ENCODE data around the gene RNF8. TPM values are rescaled to one million over a fixed set of nuclear protein-coding genes. Genes with fewer than 3 reads are reported as not detected.

RNF8 gene
- total and polyA plus RNA-seq, 2 experiments from 2014 or later: 30.6 to 30.8 TPM

GRCh38 chr6:37362101-37362828 is 8.5 kb downstream of the RNF8 start:
- Histone ChIP-seq H3K27ac (no peak overlapping the region), H3K4me2 (no peak overlapping the region), H3K79me2 (peaks cover 31% of the 10 kb centered on the region), H3K36me3 (replicated peaks; ENCODE audit: insufficient read depth, low read depth) (no peaks in the 10 kb centered on the region), H3K4me1 (ENCODE audit: insufficient read depth) (peaks cover 5% of the 10 kb centered on the region), H3K27me3 (no peaks in the 10 kb centered on the region), H3K9me2 (replicated peaks; ENCODE audit: insufficient read depth) (no peaks in the 10 kb centered on the region), H2AFZ (no peak overlapping the region), H3K4me3 (no peak overlapping the region), H4K20me1 (ENCODE audit: insufficient read depth, poor library complexity, severe bottlenecking) (no peaks in the 10 kb centered on the region), H3K9me3 (ENCODE audit: low read depth) (no peaks in the 10 kb centered on the region)
- 74% methylated on average over 2 of the region's 2 CpGs for WGBS (ENCODE audit: low lambda C conversion rate, missing lambda C conversion rate)
- DNase-seq (ENCODE audit: low spot score): no peak
- no peak for TF ChIP-seq EZH2phosphoT487 (IDR thresholded peaks at IDR 0.05; ENCODE audit: low read depth, severe bottlenecking, unreplicated experiment)
- TF ChIP-seq EZH2 (IDR thresholded peaks at IDR 0.05; ENCODE audit: borderline replicate concordance): no peak
- TF ChIP-seq, protein P1, sequence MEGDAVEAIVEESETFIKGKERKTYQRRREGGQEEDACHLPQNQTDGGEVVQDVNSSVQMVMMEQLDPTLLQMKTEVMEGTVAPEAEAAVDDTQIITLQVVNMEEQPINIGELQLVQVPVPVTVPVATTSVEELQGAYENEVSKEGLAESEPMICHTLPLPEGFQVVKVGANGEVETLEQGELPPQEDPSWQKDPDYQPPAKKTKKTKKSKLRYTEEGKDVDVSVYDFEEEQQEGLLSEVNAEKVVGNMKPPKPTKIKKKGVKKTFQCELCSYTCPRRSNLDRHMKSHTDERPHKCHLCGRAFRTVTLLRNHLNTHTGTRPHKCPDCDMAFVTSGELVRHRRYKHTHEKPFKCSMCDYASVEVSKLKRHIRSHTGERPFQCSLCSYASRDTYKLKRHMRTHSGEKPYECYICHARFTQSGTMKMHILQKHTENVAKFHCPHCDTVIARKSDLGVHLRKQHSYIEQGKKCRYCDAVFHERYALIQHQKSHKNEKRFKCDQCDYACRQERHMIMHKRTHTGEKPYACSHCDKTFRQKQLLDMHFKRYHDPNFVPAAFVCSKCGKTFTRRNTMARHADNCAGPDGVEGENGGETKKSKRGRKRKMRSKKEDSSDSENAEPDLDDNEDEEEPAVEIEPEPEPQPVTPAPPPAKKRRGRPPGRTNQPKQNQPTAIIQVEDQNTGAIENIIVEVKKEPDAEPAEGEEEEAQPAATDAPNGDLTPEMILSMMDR (IDR thresholded peaks at IDR 0.05; ENCODE audit: poor library complexity): no peak

- no peak overlapping the region for H3K27ac ChIP-seq
- DNase-seq (ENCODE audit: low spot score): no peak
Observed at GRCh38 chr6:37365791-37366190, 12.0 kb downstream of the RNF8 start.

GRCh38 chr6:37366910-37367309 is 13.1 kb downstream of the RNF8 start:
- no peaks in the 10 kb centered on the region for H3K9me2 ChIP-seq (replicated peaks; ENCODE audit: insufficient read depth)
- no peaks in the 10 kb centered on the region for H3K79me2 ChIP-seq
- 84% methylated on average over 3 of the region's 3 CpGs for WGBS (ENCODE audit: low lambda C conversion rate, missing lambda C conversion rate)
- H4K20me1 ChIP-seq (ENCODE audit: insufficient read depth, poor library complexity, severe bottlenecking): no peaks in the 10 kb centered on the region
- no peak overlapping the region for H3K4me2 ChIP-seq
- H2AFZ ChIP-seq: no peak overlapping the region
- no peak overlapping the region for H3K4me3 ChIP-seq
- H3K27me3 ChIP-seq: no peaks in the 10 kb centered on the region
- H3K36me3 ChIP-seq (replicated peaks; ENCODE audit: insufficient read depth, low read depth): no peaks in the 10 kb centered on the region
- TF ChIP-seq EZH2phosphoT487 (IDR thresholded peaks at IDR 0.05; ENCODE audit: low read depth, severe bottlenecking, unreplicated experiment): no peak
- TF ChIP-seq, protein P1 (IDR thresholded peaks at IDR 0.05; ENCODE audit: poor library complexity): no peak
- TF ChIP-seq EZH2 (IDR thresholded peaks at IDR 0.05; ENCODE audit: borderline replicate concordance): no peak
- no peaks in the 10 kb centered on the region for H3K4me1 ChIP-seq (ENCODE audit: insufficient read depth)
- no peak for DNase-seq (ENCODE audit: low spot score)
- H3K9me3 ChIP-seq (ENCODE audit: low read depth): no peaks in the 10 kb centered on the region
- no peak overlapping the region for H3K27ac ChIP-seq

More at GRCh38 chr6:37365791-37366190, 12.0 kb downstream of the RNF8 start:
- TF ChIP-seq, protein P1 (IDR thresholded peaks at IDR 0.05; ENCODE audit: poor library complexity): peak; percentile 41
- TF ChIP-seq EZH2 (IDR thresholded peaks at IDR 0.05; ENCODE audit: borderline replicate concordance): no peak
- H3K36me3 ChIP-seq (replicated peaks; ENCODE audit: insufficient read depth, low read depth): no peaks in the 10 kb centered on the region
- no peaks in the 10 kb centered on the region for H3K9me3 ChIP-seq (ENCODE audit: low read depth)
- H3K4me1 ChIP-seq (ENCODE audit: insufficient read depth): no peaks in the 10 kb centered on the region
- 48% methylated on average over 2 of the region's 2 CpGs for WGBS (ENCODE audit: low lambda C conversion rate, missing lambda C conversion rate)
- no peaks in the 10 kb centered on the region for H3K27me3 ChIP-seq
- no peaks in the 10 kb centered on the region for H4K20me1 ChIP-seq (ENCODE audit: insufficient read depth, poor library complexity, severe bottlenecking)
- H3K9me2 ChIP-seq (replicated peaks; ENCODE audit: insufficient read depth): no peaks in the 10 kb centered on the region
- no peaks in the 10 kb centered on the region for H3K79me2 ChIP-seq
- H3K4me3 ChIP-seq: no peak overlapping the region
- no peak overlapping the region for H3K4me2 ChIP-seq
- H2AFZ ChIP-seq: no peak overlapping the region

Data from hepatocyte (in vitro differentiated cells).